Trophoblast cell (in vitro differentiated cells and primary cell): Measurements from ENCODE around the gene CTTN.

Experiments
- DNase-seq, 2 donors: peaks; one replicate each; pipeline ENCODE4 v3.0.0-alpha.2; 2016
- H2AFZ ChIP-seq: 2 replicates; pipeline ENCODE4 v1.6.1; 2013; ENCODE audit warnings: low read length, moderate library complexity, mild to moderate bottlenecking; ENCODE audit not compliant: insufficient read depth, poor library complexity
- H2AK5ac ChIP-seq: 2 replicates; pipeline ENCODE4 v1.6.1; 2013; ENCODE audit warnings: mild to moderate bottlenecking, low read length
- H2BK120ac ChIP-seq: 2 replicates; pipeline ENCODE4 v1.6.1; 2013; ENCODE audit warnings: low read length, mild to moderate bottlenecking, moderate library complexity; ENCODE audit not compliant: insufficient read depth, poor library complexity
- H2BK12ac ChIP-seq: 2 replicates; pipeline ENCODE4 v1.6.1; 2013; ENCODE audit warnings: mild to moderate bottlenecking, low read length, moderate library complexity
- H2BK5ac ChIP-seq: 2 replicates; pipeline ENCODE4 v1.6.1; 2013; ENCODE audit warnings: low read length, low read depth, moderate library complexity, mild to moderate bottlenecking; ENCODE audit not compliant: poor library complexity
- H3K14ac ChIP-seq: 2 replicates; pipeline ENCODE4 v1.6.1; 2013; ENCODE audit warnings: mild to moderate bottlenecking, low read length
- H3K18ac ChIP-seq: 2 replicates; pipeline ENCODE4 v1.6.1; 2013; ENCODE audit warnings: mild to moderate bottlenecking, low read length
- H3K23ac ChIP-seq: 2 replicates; pipeline ENCODE4 v1.6.1; 2013; ENCODE audit warnings: low read length
- H3K27ac ChIP-seq: 2 replicates; pipeline ENCODE4 v1.5.1; 2013; ENCODE audit warnings: low read depth, mild to moderate bottlenecking, inconsistent platforms, low read length, moderate library complexity
- H3K27me3 ChIP-seq: 2 replicates; pipeline ENCODE4 v1.6.1; 2013; ENCODE audit warnings: inconsistent platforms, mild to moderate bottlenecking, low read length, moderate library complexity; ENCODE audit not compliant: insufficient read depth
- H3K36me3 ChIP-seq, 2 experiments: 1 replicate in 1 of 2; 2 replicates in 1 of 2; pipeline ENCODE4 v1.6.1; 2013; ENCODE audit warnings: low read length in 2 of 2, mild to moderate bottlenecking in 2 of 2, moderate library complexity in 1 of 2; ENCODE audit not compliant: insufficient read depth in 2 of 2, control insufficient read depth in 1 of 2
- H3K4ac ChIP-seq: 2 replicates; pipeline ENCODE4 v1.6.1; 2013; ENCODE audit warnings: low read depth, mild to moderate bottlenecking, low read length, moderate library complexity
- H3K4me1 ChIP-seq, 2 experiments: 1 replicate in 1 of 2; 2 replicates in 1 of 2; pipeline ENCODE4 v1.6.1; 2013; ENCODE audit warnings: low read length in 2 of 2, mild to moderate bottlenecking in 2 of 2, moderate library complexity in 1 of 2; ENCODE audit not compliant: insufficient read depth in 2 of 2, control insufficient read depth in 1 of 2
- H3K4me2 ChIP-seq: 2 replicates; pipeline ENCODE4 v1.6.1; 2013; ENCODE audit warnings: inconsistent platforms, mild to moderate bottlenecking, low read length, moderate library complexity
- H3K4me3 ChIP-seq: 2 replicates; pipeline ENCODE4 v1.5.1; 2013; ENCODE audit warnings: mild to moderate bottlenecking, low read depth, low read length, inconsistent platforms
- H3K79me1 ChIP-seq: one replicate; pipeline ENCODE4 v1.6.1; 2013; ENCODE audit warnings: low read length
- H3K79me2 ChIP-seq: 2 replicates; pipeline ENCODE4 v1.6.1; 2013; ENCODE audit warnings: low read length, mild to moderate bottlenecking; ENCODE audit not compliant: control insufficient read depth, insufficient read depth, poor library complexity
- H3K9ac ChIP-seq: 2 replicates; pipeline ENCODE4 v1.6.1; 2013; ENCODE audit warnings: mild to moderate bottlenecking, low read length
- H3K9me3 ChIP-seq: 2 replicates; pipeline ENCODE4 v1.6.1; 2013; ENCODE audit warnings: low read depth, mild to moderate bottlenecking, control low read depth, inconsistent platforms, low read length; ENCODE audit not compliant: insufficient read depth
- H4K12ac ChIP-seq: 2 replicates; pipeline ENCODE4 v1.6.1; 2013; ENCODE audit warnings: low read depth, mild to moderate bottlenecking, low read length, moderate library complexity
- H4K8ac ChIP-seq: 2 replicates; pipeline ENCODE4 v1.6.1; 2013; ENCODE audit warnings: low read depth, mild to moderate bottlenecking, low read length, moderate library complexity
- H4K91ac ChIP-seq: one replicate; pipeline ENCODE4 v1.6.1; 2013; ENCODE audit warnings: low read depth, mild to moderate bottlenecking, low read length, moderate library complexity
- WGBS: extraction: QIAGEN DNeasy Blood & Tissue Kit; methylation state at CpG from one replicate; pipeline ENCODE4 v1.1.7; 2013; ENCODE audit warnings: missing lambda C conversion rate; ENCODE audit not compliant: insufficient read length, insufficient coverage; ENCODE audit errors: extremely low coverage; 5-methylcytosine and 5-hydroxymethylcytosine counted together

CTTN gene

DNA sequence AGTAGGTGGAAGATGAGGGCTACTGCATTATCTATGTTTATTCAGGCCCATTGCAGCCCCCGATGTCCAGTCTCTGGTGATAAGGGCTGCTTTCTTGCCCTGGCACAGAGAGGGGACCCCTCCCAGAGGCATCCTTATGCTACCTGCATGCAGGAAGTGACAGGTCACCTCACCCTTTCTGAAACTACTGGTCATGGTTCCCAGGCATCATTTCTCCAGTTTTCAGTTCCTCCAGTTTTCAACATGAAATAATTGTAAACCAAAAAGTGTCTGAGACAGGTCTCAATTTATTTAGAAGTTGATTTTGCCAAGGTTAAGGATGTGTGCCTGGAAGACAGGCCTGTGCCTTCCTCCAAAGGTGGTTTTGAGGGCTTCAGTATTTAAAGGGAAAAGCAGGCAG lies 57.0 kb downstream of the CTTN start:
- Histone ChIP-seq H3K9ac (no peak overlapping the region), H3K79me1 (no peaks in the 10 kb centered on the region), H3K18ac (no peak overlapping the region), H3K9me3 (peaks cover 2% of the 10 kb centered on the region), H3K27ac (no peak overlapping the region), H4K91ac (no peak overlapping the region), H3K36me3 (no peaks in the 10 kb centered on the region), H4K12ac (no peak overlapping the region), H3K23ac (no peak overlapping the region), H3K4me3 (no peak overlapping the region), H2AK5ac (no peak overlapping the region), H2BK5ac (no peak overlapping the region), H3K79me2 (no peaks in the 10 kb centered on the region), H3K4me1 (peaks cover 0 to 2% of the 10 kb centered on the region in 2 experiments), H2BK12ac (no peak overlapping the region), H2BK120ac (no peak overlapping the region), H3K4me2 (no peak overlapping the region), H3K14ac (no peak overlapping the region), H4K8ac (no peak overlapping the region), H3K27me3 (no peaks in the 10 kb centered on the region), H3K4ac (no peak overlapping the region), H2AFZ (no peak overlapping the region)
- no peak for DNase-seq
- no CpG with 5 or more reads among the region's 1 CpG for WGBS

GRCh38 chr11:70456921-70457532 lies 58.7 kb downstream of the CTTN start:
- Histone ChIP-seq H3K23ac (no peak overlapping the region), H4K8ac (no peak overlapping the region), H2BK5ac (no peak overlapping the region), H3K79me1 (no peaks in the 10 kb centered on the region), H2BK12ac (no peak overlapping the region), H4K91ac (no peak overlapping the region), H3K4me1 (peaks cover 0 to 2% of the 10 kb centered on the region in 2 experiments), H3K14ac (no peak overlapping the region), H2AFZ (no peak overlapping the region), H3K4me2 (no peak overlapping the region), H3K9me3 (peaks cover 2% of the 10 kb centered on the region), H3K79me2 (no peaks in the 10 kb centered on the region), H3K4me3 (no peak overlapping the region), H3K4ac (no peak overlapping the region), H4K12ac (no peak overlapping the region), H3K36me3 (no peaks in the 10 kb centered on the region), H2BK120ac (no peak overlapping the region), H3K9ac (no peak overlapping the region), H2AK5ac (no peak overlapping the region), H3K27me3 (no peaks in the 10 kb centered on the region), H3K27ac (no peak overlapping the region), H3K18ac (no peak overlapping the region)
- no peak for DNase-seq
- WGBS: no CpG with 5 or more reads among the region's 31 CpGs

DNA sequence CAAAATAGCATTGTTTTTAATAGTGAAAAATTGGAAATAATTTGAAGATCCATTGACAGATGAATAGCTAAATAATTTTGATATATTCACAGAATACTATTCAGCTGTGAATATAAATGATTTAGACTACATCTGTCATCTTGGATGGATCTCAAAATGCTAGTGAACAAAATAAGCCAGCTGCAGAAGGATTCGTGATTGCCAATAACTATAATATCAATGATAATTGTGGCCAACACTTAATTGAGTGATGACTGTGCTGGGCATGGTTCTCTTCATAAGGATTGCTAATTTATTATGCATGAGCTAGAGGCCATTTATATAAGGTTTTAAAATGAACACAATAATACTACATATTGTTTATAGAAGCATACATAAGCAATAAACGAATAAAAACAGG lies 60.4 kb downstream of the CTTN start:
- Histone ChIP-seq H3K79me1 (no peaks in the 10 kb centered on the region), H3K18ac (no peak overlapping the region), H3K4me3 (no peak overlapping the region), H3K4ac (no peak overlapping the region), H2AK5ac (no peak overlapping the region), H2BK5ac (no peak overlapping the region), H3K4me2 (no peak overlapping the region), H2AFZ (no peak overlapping the region), H4K8ac (no peak overlapping the region), H2BK12ac (no peak overlapping the region), H4K91ac (no peak overlapping the region), H2BK120ac (no peak overlapping the region), H3K23ac (no peak overlapping the region), H4K12ac (no peak overlapping the region), H3K9ac (no peak overlapping the region), H3K79me2 (no peaks in the 10 kb centered on the region), H3K27me3 (no peaks in the 10 kb centered on the region), H3K27ac (no peak overlapping the region), H3K14ac (no peak overlapping the region), H3K36me3 (no peaks in the 10 kb centered on the region), H3K4me1 (peaks cover 0 to 2% of the 10 kb centered on the region in 2 experiments), H3K9me3 (no peaks in the 10 kb centered on the region)
- no CpG with 5 or more reads among the region's 2 CpGs for WGBS
- DNase-seq: no peak

GRCh38 chr11:70460111-70460510 lies 61.8 kb downstream of the CTTN start:
- H3K4me2 ChIP-seq: no peak overlapping the region
- no peaks in the 10 kb centered on the region for H3K27me3 ChIP-seq
- H3K4me3 ChIP-seq: no peak overlapping the region
- peaks cover 0 to 2% of the 10 kb centered on the region in 2 experiments for H3K4me1 ChIP-seq
- H4K12ac ChIP-seq: no peak overlapping the region
- no peak overlapping the region for H3K23ac ChIP-seq
- no peak overlapping the region for H2AFZ ChIP-seq
- no peak overlapping the region for H3K14ac ChIP-seq
- H2BK5ac ChIP-seq: no peak overlapping the region
- H3K27ac ChIP-seq: no peak overlapping the region
- H3K9me3 ChIP-seq: no peaks in the 10 kb centered on the region
- H2AK5ac ChIP-seq: no peak overlapping the region
- no peak overlapping the region for H2BK120ac ChIP-seq
- no peak for DNase-seq
- H3K18ac ChIP-seq: no peak overlapping the region
- H3K4ac ChIP-seq: no peak overlapping the region
- no peaks in the 10 kb centered on the region for H3K36me3 ChIP-seq
- H3K9ac ChIP-seq: no peak overlapping the region
- no peaks in the 10 kb centered on the region for H3K79me2 ChIP-seq
- no peak overlapping the region for H4K8ac ChIP-seq
- H2BK12ac ChIP-seq: no peak overlapping the region
- no CpG with 5 or more reads among the region's 4 CpGs for WGBS
- H3K79me1 ChIP-seq: no peaks in the 10 kb centered on the region
- no peak overlapping the region for H4K91ac ChIP-seq
